Measurements from ENCODE around the gene SPRR2B. TPM values are rescaled to one million over a fixed set of nuclear protein-coding genes. Genes with fewer than 3 reads are reported as not detected.

SPRR2B gene
- total and polyA plus RNA-seq, 9 of the 15 experiments (the other 6 are each of a cell fraction or from before 2014, with no cell fraction given) = not detected

DNA sequence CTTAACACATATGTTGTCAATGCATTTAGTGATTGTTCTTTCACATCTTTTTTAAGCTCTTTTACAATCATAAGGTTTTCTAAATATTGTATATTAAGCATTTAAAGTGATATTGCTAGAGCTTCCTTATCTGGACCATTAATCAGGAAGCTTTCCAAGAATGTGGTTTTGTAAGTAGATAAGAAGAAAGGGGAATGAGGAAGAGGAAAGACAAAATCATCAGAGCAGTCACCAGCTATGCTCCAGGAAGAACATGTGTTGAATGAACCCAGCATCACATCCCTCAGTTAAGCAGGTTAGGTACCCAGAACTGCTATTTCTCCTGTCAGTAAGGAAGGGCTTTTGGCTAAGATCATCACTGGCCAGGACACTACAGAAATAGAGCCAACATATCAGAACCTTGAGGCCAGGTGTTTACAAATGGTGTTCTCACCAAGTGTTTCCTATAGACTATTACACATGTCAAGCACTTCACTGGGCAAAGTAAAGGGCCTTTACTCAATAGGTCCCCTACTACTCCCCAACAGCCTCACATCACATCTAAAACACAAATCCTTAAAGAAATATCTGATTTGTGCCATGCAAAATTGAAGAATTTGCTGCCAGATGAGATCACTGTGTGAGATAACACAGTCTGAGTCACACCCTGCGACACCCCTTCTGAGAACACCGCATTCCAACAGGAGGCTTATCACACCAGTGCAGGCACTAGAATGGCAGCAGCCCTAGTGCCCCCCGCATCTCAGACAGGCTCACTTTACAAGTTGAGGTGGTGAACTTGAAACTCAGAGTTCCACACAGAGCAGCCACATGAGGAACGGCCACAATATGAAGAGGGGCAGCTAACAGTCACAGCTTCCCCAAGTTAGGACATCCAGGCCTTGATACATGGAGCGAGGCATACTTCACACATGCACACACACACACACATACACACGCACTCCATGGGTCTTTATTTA is 12.3 kb downstream of the SPRR2B start (continued):
- TF ChIP-seq ELF1 (tag; IDR thresholded peaks at IDR 0.05) = peak; percentile 81
- peak; percentile 90 for TF ChIP-seq ELF2 (CRISPR knock-in tag; IDR thresholded peaks at IDR 0.05)
- peak; percentile 69; the same call in 1 of the 2 replicates for TF ChIP-seq NCOA1 (IDR thresholded peaks at IDR 0.05; ENCODE audit: low read depth)
- TF ChIP-seq NFIC (IDR thresholded peaks at IDR 0.05) = peak; percentile 78
- TF ChIP-seq, protein P1, sequence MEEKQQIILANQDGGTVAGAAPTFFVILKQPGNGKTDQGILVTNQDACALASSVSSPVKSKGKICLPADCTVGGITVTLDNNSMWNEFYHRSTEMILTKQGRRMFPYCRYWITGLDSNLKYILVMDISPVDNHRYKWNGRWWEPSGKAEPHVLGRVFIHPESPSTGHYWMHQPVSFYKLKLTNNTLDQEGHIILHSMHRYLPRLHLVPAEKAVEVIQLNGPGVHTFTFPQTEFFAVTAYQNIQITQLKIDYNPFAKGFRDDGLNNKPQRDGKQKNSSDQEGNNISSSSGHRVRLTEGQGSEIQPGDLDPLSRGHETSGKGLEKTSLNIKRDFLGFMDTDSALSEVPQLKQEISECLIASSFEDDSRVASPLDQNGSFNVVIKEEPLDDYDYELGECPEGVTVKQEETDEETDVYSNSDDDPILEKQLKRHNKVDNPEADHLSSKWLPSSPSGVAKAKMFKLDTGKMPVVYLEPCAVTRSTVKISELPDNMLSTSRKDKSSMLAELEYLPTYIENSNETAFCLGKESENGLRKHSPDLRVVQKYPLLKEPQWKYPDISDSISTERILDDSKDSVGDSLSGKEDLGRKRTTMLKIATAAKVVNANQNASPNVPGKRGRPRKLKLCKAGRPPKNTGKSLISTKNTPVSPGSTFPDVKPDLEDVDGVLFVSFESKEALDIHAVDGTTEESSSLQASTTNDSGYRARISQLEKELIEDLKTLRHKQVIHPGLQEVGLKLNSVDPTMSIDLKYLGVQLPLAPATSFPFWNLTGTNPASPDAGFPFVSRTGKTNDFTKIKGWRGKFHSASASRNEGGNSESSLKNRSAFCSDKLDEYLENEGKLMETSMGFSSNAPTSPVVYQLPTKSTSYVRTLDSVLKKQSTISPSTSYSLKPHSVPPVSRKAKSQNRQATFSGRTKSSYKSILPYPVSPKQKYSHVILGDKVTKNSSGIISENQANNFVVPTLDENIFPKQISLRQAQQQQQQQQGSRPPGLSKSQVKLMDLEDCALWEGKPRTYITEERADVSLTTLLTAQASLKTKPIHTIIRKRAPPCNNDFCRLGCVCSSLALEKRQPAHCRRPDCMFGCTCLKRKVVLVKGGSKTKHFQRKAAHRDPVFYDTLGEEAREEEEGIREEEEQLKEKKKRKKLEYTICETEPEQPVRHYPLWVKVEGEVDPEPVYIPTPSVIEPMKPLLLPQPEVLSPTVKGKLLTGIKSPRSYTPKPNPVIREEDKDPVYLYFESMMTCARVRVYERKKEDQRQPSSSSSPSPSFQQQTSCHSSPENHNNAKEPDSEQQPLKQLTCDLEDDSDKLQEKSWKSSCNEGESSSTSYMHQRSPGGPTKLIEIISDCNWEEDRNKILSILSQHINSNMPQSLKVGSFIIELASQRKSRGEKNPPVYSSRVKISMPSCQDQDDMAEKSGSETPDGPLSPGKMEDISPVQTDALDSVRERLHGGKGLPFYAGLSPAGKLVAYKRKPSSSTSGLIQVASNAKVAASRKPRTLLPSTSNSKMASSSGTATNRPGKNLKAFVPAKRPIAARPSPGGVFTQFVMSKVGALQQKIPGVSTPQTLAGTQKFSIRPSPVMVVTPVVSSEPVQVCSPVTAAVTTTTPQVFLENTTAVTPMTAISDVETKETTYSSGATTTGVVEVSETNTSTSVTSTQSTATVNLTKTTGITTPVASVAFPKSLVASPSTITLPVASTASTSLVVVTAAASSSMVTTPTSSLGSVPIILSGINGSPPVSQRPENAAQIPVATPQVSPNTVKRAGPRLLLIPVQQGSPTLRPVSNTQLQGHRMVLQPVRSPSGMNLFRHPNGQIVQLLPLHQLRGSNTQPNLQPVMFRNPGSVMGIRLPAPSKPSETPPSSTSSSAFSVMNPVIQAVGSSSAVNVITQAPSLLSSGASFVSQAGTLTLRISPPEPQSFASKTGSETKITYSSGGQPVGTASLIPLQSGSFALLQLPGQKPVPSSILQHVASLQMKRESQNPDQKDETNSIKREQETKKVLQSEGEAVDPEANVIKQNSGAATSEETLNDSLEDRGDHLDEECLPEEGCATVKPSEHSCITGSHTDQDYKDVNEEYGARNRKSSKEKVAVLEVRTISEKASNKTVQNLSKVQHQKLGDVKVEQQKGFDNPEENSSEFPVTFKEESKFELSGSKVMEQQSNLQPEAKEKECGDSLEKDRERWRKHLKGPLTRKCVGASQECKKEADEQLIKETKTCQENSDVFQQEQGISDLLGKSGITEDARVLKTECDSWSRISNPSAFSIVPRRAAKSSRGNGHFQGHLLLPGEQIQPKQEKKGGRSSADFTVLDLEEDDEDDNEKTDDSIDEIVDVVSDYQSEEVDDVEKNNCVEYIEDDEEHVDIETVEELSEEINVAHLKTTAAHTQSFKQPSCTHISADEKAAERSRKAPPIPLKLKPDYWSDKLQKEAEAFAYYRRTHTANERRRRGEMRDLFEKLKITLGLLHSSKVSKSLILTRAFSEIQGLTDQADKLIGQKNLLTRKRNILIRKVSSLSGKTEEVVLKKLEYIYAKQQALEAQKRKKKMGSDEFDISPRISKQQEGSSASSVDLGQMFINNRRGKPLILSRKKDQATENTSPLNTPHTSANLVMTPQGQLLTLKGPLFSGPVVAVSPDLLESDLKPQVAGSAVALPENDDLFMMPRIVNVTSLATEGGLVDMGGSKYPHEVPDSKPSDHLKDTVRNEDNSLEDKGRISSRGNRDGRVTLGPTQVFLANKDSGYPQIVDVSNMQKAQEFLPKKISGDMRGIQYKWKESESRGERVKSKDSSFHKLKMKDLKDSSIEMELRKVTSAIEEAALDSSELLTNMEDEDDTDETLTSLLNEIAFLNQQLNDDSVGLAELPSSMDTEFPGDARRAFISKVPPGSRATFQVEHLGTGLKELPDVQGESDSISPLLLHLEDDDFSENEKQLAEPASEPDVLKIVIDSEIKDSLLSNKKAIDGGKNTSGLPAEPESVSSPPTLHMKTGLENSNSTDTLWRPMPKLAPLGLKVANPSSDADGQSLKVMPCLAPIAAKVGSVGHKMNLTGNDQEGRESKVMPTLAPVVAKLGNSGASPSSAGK (IDR thresholded peaks at IDR 0.05) = no peak
- TF ChIP-seq, protein P2, sequence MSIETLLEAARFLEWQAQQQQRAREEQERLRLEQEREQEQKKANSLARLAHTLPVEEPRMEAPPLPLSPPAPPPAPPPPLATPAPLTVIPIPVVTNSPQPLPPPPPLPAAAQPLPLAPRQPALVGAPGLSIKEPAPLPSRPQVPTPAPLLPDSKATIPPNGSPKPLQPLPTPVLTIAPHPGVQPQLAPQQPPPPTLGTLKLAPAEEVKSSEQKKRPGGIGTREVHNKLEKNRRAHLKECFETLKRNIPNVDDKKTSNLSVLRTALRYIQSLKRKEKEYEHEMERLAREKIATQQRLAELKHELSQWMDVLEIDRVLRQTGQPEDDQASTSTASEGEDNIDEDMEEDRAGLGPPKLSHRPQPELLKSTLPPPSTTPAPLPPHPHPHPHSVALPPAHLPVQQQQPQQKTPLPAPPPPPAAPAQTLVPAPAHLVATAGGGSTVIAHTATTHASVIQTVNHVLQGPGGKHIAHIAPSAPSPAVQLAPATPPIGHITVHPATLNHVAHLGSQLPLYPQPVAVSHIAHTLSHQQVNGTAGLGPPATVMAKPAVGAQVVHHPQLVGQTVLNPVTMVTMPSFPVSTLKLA (conservative IDR thresholded peaks at IDR 0.05) = peak in 1 of 2 experiments; percentile 48; a peak in 1 of 4 replicates
- peak; percentile 55 to 74; a peak in 2 of 4 replicates for TF ChIP-seq TBL1XR1 (IDR thresholded peaks at IDR 0.05; ENCODE audit: low read length in 2 of 2)
- peak; percentile 57; the same call in 1 of the 2 replicates for TF ChIP-seq ESRRA (IDR thresholded peaks at IDR 0.05; ENCODE audit: borderline replicate concordance, low read depth)
- peak; percentile 25 to 48; a peak in 2 of 4 replicates for TF ChIP-seq MAZ (CRISPR knock-in tag; conservative IDR thresholded peaks at IDR 0.05 in 1 of 2, IDR thresholded peaks at IDR 0.05 in 1 of 2)
- TF ChIP-seq, protein P3, sequence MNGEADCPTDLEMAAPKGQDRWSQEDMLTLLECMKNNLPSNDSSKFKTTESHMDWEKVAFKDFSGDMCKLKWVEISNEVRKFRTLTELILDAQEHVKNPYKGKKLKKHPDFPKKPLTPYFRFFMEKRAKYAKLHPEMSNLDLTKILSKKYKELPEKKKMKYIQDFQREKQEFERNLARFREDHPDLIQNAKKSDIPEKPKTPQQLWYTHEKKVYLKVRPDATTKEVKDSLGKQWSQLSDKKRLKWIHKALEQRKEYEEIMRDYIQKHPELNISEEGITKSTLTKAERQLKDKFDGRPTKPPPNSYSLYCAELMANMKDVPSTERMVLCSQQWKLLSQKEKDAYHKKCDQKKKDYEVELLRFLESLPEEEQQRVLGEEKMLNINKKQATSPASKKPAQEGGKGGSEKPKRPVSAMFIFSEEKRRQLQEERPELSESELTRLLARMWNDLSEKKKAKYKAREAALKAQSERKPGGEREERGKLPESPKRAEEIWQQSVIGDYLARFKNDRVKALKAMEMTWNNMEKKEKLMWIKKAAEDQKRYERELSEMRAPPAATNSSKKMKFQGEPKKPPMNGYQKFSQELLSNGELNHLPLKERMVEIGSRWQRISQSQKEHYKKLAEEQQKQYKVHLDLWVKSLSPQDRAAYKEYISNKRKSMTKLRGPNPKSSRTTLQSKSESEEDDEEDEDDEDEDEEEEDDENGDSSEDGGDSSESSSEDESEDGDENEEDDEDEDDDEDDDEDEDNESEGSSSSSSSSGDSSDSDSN (IDR thresholded peaks at IDR 0.05; ENCODE audit: borderline replicate concordance in 1 of 2, low read depth in 2 of 2, low read length in 2 of 2) = 0 out of 4 replicates have a peak, but pooled peaks of 1 of the 2 experiments have one; percentile 20
